ENCODE data around the gene FGFRL1.

The FGFRL1 gene

DNA sequence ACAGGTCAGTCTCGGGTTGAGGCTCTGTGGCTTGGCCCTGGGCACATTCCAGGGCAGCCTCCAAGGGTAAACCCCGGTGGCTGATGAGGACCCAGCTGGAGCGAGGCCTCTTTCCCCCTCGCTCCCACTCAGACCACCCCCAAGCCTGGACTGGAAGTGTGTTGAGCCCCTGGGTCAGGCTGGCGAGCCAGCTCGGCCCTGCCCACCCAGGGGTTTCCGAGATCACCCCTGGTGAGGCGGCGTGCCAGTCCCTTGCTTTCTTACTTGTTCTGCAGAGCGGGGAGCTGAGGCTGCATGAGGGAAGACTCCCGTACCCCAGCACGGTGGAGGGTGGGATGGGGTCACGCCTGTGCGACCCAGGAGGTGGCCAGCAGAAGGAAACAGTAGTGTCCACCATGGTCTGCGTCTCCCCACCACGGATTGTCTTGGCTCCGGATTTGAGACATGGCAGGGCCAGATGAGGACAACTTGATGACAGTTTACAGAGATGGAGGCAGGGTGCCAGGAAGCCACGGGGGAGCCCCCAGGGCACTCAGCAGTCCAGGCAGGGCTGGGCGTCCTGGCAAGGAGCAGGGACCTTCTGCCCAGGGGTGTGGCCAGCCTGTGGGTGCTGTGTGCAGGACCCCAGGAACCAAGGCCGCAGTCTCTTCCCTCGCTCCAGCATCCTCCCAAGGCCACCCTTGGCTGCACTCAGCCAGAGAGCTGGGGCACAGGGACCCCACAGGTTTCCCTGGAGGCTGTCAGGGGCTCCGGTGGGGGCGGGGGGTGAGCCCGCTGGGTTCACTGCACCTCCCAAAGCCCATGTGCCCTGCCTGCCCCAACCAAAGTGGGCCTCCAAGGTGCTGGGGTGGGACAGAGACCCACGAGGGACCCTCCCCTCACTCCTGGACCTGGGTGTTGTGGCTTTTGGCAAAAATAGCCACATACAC, 6.6 kb upstream of the FGFRL1 start:
- H3K4me3 ChIP-seq (ENCODE audit: low read length): no peak overlapping the region
- no peak for DNase-seq (ENCODE audit: low read depth)
- no peaks in the 10 kb centered on the region for H3K36me3 ChIP-seq (ENCODE audit: control insufficient read depth, insufficient read depth, low read length, severe bottlenecking)
- peaks cover 20% of the 10 kb centered on the region for H3K27me3 ChIP-seq (replicated peaks; ENCODE audit: control insufficient read depth, insufficient read depth, low read length)
- H3K9ac ChIP-seq (ENCODE audit: low read length): no peak overlapping the region
- peaks cover 9% of the 10 kb centered on the region for H3K4me1 ChIP-seq (ENCODE audit: control insufficient read depth, insufficient read depth, low read length)
- no peaks in the 10 kb centered on the region for H3K9me3 ChIP-seq (ENCODE audit: control insufficient read depth, low read length)

DNA sequence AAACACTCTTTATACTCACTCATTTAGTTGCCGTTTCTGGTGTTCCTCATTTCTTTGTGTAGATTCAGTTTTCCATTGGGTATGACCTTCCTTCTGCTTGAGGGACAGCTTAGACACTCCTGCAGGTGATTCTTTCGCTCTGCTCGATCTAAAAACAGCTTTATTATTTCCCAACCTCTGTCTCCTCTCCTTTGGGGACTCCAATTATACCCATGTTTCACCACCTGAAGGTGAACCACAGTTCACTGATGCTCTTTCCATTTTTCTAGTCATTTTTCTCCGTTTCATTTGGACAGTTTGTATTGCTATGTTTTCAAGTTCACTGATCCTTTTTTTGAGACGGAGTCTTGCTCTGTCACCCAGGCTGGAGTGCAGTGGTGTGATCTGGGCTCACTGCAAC, 4.6 kb upstream of the FGFRL1 start:
- DNase-seq (ENCODE audit: low read depth): no peak
- Histone ChIP-seq H3K4me3 (ENCODE audit: low read length) (no peak overlapping the region), H3K36me3 (ENCODE audit: control insufficient read depth, insufficient read depth, low read length, severe bottlenecking) (no peaks in the 10 kb centered on the region), H3K9me3 (ENCODE audit: control insufficient read depth, low read length) (no peaks in the 10 kb centered on the region), H3K9ac (ENCODE audit: low read length) (no peak overlapping the region), H3K4me1 (ENCODE audit: control insufficient read depth, insufficient read depth, low read length) (peaks cover 18% of the 10 kb centered on the region), H3K27me3 (replicated peaks; ENCODE audit: control insufficient read depth, insufficient read depth, low read length) (peaks cover 8% of the 10 kb centered on the region)

DNA sequence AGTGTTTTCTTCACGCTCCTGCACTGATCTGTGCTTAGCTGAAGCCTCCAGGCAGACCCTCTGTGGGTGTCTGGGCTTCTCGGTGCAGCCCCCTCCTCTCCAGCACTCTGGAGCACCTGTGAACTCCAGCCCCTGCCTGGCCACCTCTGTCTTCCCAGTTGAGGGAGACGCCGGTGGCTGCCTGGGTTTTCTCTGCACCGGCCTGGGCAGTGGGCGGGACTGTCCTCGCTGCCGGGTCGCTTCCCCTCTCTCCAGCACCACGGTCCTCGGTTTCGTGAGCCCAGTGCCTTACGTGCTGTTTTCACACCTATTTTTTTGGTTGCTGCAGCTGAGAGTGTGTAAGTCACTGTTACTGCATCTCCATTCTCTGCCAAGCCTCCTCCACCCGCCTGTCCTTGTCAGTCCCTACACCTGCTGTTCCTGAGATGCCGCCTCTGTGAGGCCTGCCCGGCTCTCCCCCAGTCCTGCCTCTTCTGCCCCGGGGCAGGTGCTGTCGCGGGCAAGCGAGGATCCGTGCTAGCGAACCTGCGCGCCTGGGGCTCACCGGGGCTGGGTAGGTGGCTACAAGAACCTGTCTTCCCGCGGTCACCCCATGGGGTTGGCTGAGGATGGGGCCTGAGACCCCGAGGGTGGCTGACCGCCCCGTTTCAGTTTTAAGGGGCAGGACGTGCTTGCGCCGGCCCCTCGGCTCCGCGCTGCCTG, 2.4 kb upstream of the FGFRL1 start:
- Histone ChIP-seq H3K4me1 (ENCODE audit: control insufficient read depth, insufficient read depth, low read length) (peaks cover 16% of the 10 kb centered on the region), H3K9me3 (ENCODE audit: control insufficient read depth, low read length) (no peaks in the 10 kb centered on the region), H3K36me3 (ENCODE audit: control insufficient read depth, insufficient read depth, low read length, severe bottlenecking) (peaks cover 5% of the 10 kb centered on the region), H3K27me3 (replicated peaks; ENCODE audit: control insufficient read depth, insufficient read depth, low read length) (peaks cover 8% of the 10 kb centered on the region), H3K4me3 (ENCODE audit: low read length) (peak overlapping the region; percentile 76), H3K9ac (ENCODE audit: low read length) (peak overlapping the region; percentile 71)
- peak; percentile 29 for DNase-seq (ENCODE audit: low read depth)

DNA sequence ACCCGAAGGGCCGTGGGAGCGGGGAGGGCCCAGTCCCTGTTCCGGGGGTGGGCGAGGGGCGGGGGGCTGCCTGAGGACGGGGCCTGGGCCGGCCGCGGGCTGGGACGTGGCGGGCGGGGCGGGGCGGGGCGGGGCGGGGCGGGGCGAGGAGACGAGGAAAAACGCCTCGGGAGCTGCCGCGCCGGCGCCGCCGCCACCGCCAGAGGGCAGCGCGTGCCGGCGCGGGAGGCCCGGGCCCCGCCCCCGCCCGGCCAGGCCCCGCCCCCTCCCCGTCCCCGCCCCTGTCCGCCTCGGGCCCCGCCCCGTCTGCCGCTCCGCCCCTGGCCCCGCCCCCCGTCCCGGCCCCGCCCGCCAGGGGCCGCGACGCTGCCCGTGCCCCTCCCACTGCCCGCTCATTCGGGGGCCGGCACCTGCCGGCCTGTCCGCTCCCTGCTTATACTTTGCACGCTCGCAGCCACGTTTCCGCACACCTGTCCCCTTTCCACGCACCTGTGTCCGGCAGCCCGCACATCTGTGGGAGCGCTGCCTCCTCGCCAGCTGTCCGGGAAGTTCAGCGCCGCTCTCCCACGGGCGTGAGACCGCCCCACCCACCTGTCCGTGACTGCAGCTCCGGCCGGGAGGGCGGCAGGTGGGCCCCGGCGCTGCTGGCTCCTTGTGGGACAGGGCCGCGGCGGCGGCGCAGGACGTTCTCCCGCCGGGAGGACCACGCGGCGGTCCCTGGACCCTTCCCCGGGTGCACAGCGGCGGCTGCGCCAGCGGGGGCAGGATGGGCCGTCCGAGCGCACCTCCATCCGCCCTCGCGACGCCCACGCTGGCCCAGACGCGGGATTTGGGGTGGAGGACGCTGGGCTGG, 1.7 kb upstream of the FGFRL1 start:
- H3K36me3 ChIP-seq (ENCODE audit: control insufficient read depth, insufficient read depth, low read length, severe bottlenecking): peaks cover 5% of the 10 kb centered on the region
- no peaks in the 10 kb centered on the region for H3K9me3 ChIP-seq (ENCODE audit: control insufficient read depth, low read length)
- H3K9ac ChIP-seq (ENCODE audit: low read length): peak overlapping the region; percentile 71
- H3K4me1 ChIP-seq (ENCODE audit: control insufficient read depth, insufficient read depth, low read length): peaks cover 16% of the 10 kb centered on the region
- peak; percentile 87 for DNase-seq (ENCODE audit: low read depth)
- peaks cover 8% of the 10 kb centered on the region for H3K27me3 ChIP-seq (replicated peaks; ENCODE audit: control insufficient read depth, insufficient read depth, low read length)
- peak overlapping the region; percentile 80 for H3K4me3 ChIP-seq (ENCODE audit: low read length)

DNA sequence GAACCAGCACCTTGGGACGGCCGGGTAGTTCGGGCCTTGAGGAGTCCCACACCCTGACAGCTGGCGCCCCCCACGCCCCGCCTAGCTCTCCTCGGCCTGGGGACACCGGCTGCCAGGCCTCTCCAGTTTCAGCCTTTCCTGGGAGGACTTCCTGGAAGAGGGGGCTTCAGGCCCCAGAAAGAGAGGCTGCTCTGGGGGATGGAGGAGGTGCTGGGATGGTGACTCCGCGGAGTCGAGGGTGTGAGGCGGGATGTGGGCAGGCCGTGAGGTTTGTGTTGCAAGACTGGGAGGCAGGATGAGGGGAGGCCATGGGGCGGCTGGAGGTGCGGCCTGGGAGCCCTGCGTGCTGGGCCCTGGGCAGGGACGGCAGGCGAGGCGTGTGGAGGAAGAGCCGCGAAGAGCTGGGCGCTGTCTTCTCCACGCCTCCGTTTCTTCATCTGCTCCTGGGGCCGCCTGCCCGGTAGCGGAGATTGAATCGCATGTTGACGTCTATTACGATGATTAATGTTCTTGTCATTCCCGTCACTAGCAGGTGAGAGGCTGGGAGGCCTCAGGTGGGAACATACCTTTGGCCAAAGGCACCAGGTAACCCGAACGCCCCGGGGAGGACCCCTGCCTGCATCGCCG, 918 bp upstream of the FGFRL1 start:
- H3K27me3 ChIP-seq (replicated peaks; ENCODE audit: control insufficient read depth, insufficient read depth, low read length): peaks cover 8% of the 10 kb centered on the region
- peak overlapping the region; percentile 80 for H3K4me3 ChIP-seq (ENCODE audit: low read length)
- H3K9me3 ChIP-seq (ENCODE audit: control insufficient read depth, low read length): no peaks in the 10 kb centered on the region
- DNase-seq (ENCODE audit: low read depth): peak; percentile 91
- peaks cover 5% of the 10 kb centered on the region for H3K36me3 ChIP-seq (ENCODE audit: control insufficient read depth, insufficient read depth, low read length, severe bottlenecking)
- H3K9ac ChIP-seq (ENCODE audit: low read length): peak overlapping the region; percentile 62
- H3K4me1 ChIP-seq (ENCODE audit: control insufficient read depth, insufficient read depth, low read length): peaks cover 16% of the 10 kb centered on the region

DNA sequence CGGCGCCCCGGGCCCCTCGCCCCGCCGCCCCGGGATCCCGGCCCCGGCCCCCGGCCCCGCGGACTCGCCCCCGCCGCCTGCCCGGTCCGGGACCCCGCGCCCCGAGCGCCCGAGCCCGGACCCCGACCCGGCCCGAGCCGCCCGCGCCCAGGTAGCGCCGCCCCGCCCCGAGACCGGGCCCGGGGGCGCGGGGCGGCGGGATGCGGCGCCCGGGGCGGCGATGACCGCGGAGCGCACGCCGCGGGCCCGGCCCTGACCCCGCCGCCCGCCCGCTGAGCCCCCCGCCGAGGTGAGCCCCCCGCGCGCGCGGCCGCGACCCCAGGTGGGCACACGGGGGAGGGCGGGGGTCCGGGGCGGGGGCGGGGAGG, 224 bp downstream of the FGFRL1 start:
- H3K9me3 ChIP-seq (ENCODE audit: control insufficient read depth, low read length): no peaks in the 10 kb centered on the region
- peaks cover 8% of the 10 kb centered on the region for H3K27me3 ChIP-seq (replicated peaks; ENCODE audit: control insufficient read depth, insufficient read depth, low read length)
- peaks cover 5% of the 10 kb centered on the region for H3K36me3 ChIP-seq (ENCODE audit: control insufficient read depth, insufficient read depth, low read length, severe bottlenecking)
- no peak overlapping the region for H3K9ac ChIP-seq (ENCODE audit: low read length)
- DNase-seq (ENCODE audit: low read depth): no peak
- H3K4me1 ChIP-seq (ENCODE audit: control insufficient read depth, insufficient read depth, low read length): peaks cover 16% of the 10 kb centered on the region
- H3K4me3 ChIP-seq (ENCODE audit: low read length): no peak overlapping the region

DNA sequence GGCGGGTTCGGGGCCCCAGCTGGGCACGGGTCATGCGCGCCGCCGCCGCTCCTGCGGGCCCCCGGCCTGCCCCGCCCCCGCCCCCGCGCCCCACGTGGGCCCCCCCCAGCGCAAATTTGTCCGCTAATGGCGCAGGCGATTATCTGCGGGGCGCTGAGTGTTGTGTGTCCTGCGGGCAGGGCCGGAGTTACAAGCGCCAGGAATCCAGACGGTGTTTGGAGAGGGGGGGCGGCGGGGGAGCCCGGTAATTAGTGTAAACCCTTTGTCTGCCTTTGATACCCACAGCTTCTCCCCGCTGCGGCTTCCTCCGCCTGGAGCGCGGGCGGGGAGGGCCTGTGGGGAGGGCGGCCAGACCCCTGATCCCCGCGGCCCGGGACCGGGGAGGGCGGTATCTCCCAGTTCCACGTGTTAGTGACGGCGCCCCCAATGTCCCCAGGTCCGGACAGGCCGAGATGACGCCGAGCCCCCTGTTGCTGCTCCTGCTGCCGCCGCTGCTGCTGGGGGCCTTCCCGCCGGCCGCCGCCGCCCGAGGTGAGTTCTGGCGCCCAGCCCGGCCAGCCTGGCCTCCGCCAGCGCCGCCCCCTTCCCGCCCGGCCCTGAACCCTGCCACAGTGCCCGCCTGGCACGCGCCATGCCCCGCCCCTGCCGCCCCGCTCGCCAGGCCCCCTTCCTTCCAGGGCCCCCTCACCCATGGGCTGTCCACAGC, 761 bp downstream of the FGFRL1 start:
- H3K4me1 ChIP-seq (ENCODE audit: control insufficient read depth, insufficient read depth, low read length): peaks cover 16% of the 10 kb centered on the region
- H3K9me3 ChIP-seq (ENCODE audit: control insufficient read depth, low read length): no peaks in the 10 kb centered on the region
- peaks cover 5% of the 10 kb centered on the region for H3K36me3 ChIP-seq (ENCODE audit: control insufficient read depth, insufficient read depth, low read length, severe bottlenecking)
- peak; percentile 63 for DNase-seq (ENCODE audit: low read depth)
- peak overlapping the region; percentile 68 for H3K9ac ChIP-seq (ENCODE audit: low read length)
- peak overlapping the region; percentile 79 for H3K4me3 ChIP-seq (ENCODE audit: low read length)
- peaks cover 8% of the 10 kb centered on the region for H3K27me3 ChIP-seq (replicated peaks; ENCODE audit: control insufficient read depth, insufficient read depth, low read length)

DNA sequence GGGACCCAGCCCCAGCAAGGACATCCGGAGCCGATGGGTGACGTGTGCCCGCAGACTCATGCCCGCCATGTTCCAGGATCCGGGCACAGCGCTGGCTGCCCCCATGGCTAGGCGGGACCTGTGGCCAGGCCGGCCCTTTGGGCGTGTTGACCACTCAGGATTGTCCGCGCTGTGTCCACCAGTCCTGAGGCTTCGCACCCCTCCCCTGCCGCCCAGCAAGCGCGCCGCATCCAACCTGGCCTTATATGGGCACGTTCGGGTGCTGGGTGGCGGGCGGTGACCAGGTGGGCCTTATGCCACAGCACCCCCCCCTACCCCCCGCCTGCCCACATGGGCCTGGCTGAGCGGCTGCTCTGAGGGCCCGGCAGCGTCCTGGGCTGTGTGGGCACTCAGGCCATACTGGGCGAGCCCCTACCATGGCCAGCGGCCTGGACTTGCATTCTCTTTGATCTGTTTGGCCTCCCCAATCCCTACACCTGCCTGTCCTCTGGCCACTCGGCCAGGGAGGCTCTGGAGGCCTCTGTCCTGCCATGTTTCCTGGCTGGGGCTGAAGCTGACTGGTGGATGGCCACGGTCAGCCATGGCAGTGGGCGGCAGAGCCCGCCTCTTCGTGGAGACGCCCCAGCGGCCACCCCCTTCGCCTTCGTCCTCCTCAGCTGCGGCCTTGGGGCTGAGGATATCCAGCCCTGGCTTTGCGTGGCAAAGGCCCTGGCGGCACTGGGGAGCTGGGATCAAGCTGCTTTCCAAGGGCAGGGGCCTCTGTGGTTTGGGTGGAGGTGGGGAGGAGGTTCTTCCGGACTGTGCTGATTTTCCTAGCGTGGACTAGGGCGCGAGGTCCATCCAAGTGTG, 2.0 kb downstream of the FGFRL1 start:
- H3K4me1 ChIP-seq (ENCODE audit: control insufficient read depth, insufficient read depth, low read length): peaks cover 16% of the 10 kb centered on the region
- H3K4me3 ChIP-seq (ENCODE audit: low read length): no peak overlapping the region
- DNase-seq (ENCODE audit: low read depth): no peak
- peaks cover 5% of the 10 kb centered on the region for H3K27me3 ChIP-seq (replicated peaks; ENCODE audit: control insufficient read depth, insufficient read depth, low read length)
- peaks cover 5% of the 10 kb centered on the region for H3K36me3 ChIP-seq (ENCODE audit: control insufficient read depth, insufficient read depth, low read length, severe bottlenecking)
- no peak overlapping the region for H3K9ac ChIP-seq (ENCODE audit: low read length)
- H3K9me3 ChIP-seq (ENCODE audit: control insufficient read depth, low read length): no peaks in the 10 kb centered on the region

DNA sequence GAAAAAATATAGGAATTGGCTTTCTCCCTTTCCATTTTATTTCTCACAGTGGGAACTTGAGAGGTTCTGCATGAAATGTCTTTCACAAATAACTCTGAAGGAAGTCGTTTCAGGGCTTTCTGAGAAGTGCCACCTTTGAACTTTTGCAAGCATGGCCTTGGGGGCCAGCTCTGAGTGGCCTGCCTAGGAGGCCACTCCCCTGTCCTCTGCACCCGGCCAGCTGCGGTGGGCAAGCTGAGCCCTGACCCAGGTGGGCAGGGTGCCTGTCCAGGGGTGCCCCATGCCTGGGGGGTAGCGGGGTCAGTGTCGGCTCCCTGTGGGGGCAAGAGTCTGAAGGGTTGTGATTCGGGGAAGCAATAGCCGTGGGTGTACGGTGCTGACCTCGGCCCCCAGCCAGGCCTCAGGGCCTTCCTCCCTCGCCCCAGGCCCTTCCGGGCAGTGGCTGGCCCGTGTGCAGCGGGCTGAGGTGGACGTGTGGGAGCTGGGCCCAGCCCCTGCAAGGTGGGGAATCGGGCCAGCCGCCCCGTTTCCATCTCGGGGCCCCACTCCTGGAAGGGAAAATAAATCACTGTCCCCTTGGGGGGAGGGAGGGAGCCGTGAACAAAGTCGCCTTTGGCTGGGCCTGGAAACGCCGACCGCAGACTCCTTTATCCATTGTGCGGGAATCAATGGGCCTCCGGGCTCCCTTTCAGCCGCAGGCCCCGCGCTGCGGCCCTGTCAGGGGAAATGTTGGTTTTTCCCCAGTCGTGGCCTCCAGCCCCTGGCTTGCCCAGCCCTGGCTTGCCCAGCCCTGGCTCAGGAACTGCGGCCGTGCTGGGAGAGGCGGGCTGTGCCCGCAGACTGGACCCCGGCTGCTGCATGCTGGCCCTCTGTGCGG, 3.1 kb downstream of the FGFRL1 start:
- DNase-seq (ENCODE audit: low read depth): no peak
- Histone ChIP-seq H3K27me3 (replicated peaks; ENCODE audit: control insufficient read depth, insufficient read depth, low read length) (no peaks in the 10 kb centered on the region), H3K4me3 (ENCODE audit: low read length) (no peak overlapping the region), H3K4me1 (ENCODE audit: control insufficient read depth, insufficient read depth, low read length) (peaks cover 12% of the 10 kb centered on the region), H3K36me3 (ENCODE audit: control insufficient read depth, insufficient read depth, low read length, severe bottlenecking) (peaks cover 5% of the 10 kb centered on the region), H3K9me3 (ENCODE audit: control insufficient read depth, low read length) (no peaks in the 10 kb centered on the region), H3K9ac (ENCODE audit: low read length) (no peak overlapping the region)

Data from adipocyte (in vitro differentiated cells).